Measurements from ENCODE around the gene RUNX1.
A peak's percentile ranks its signal among the peaks of the same experiment; 100 is the strongest.

The RUNX1 gene

GRCh38 chr21:34881839-34882371 is 167.2 kb downstream of the RUNX1 start:
- no peak for DNase-seq
- intact Hi-C loops (cut with DNase I): no loop called here

DNA sequence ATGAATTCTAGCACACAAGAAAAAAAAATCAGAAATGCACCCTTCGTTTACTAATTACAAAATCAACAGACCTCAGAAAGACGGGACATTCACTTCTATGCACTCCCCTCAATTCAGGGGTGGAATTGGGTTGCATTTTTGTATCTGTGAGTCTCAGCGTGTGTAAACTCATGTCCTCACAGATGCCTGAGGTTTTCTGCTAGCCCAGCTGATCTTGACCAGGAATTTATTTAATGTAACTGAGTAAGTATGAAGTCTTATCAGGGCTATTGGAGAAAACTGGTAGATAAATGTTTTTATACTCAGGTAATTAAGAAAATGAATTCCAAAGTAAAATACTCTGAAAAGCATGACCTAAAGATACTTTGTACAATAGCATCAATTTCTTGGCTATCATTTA is 167.7 kb downstream of the RUNX1 start:
- intact Hi-C loops (cut with DNase I): no loop called here

DNA sequence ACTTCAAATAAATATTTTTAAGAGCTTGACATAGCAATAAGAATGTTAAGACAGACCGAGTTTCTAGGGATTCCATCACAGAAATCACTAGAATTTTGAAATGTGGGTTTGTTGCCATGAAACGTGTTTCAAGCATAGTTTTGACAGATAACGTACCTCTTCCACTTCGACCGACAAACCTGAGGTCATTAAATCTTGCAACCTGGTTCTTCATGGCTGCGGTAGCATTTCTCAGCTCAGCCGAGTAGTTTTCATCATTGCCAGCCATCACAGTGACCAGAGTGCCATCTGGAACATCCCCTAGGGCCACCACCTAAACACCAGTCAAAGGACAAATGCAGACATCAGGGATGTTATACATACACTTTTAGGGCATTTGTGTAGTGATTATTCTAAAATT is 168.7 kb downstream of the RUNX1 start:
- peak in 1 of 42 donors; percentile 19 for DNase-seq
- intact Hi-C loops (cut with DNase I): no loop called here

More for the DNA sequence above, 167.7 kb downstream of the RUNX1 start:
- no peak for DNase-seq

DNA sequence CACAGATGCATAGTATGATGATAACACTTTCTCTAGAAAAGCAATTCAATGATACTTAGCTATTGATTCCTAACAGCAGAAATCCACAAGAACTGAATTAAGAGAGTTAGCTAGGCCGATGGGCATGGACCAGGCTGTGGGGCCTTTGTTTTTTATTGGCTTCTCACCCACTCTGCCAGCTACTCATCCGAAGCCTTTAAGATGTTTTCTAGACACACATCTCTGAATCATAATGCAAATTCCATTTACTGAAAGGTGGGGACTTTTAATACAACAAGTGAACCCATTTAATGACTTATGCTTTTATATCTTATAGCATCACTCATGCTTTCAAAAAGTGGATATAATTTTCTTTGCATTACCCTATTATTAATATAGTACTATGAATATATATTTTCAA is 170.2 kb downstream of the RUNX1 start:
- DNase-seq: no peak
- intact Hi-C loops (cut with DNase I): no loop called here

DNA sequence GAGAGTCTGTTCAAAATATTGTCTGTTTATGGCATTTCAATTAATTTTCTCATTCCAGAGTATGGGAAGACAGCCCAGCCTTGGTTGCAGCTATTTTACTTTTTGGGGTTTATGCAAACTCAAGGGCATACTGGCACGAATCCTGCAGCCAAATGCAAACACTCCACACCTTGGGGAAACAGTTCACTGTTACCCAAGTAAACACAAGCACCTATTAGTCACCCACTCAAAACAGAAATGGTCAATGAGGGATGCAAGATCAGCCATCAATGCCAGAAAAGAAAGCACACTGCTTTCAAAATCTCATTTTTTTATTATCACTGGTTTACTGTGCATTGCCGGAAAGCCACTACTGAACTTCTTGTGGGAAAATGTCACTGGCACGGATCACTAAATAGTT is 170.6 kb downstream of the RUNX1 start:
- peak in 1 of 42 donors; percentile 3 for DNase-seq
- intact Hi-C loops (cut with DNase I): no loop called here

GRCh38 chr21:34877485-34878128 is 171.5 kb downstream of the RUNX1 start:
- intact Hi-C loops (cut with DNase I): no loop called here
- peak in 1 of 42 donors; percentile 29 for DNase-seq

DNA sequence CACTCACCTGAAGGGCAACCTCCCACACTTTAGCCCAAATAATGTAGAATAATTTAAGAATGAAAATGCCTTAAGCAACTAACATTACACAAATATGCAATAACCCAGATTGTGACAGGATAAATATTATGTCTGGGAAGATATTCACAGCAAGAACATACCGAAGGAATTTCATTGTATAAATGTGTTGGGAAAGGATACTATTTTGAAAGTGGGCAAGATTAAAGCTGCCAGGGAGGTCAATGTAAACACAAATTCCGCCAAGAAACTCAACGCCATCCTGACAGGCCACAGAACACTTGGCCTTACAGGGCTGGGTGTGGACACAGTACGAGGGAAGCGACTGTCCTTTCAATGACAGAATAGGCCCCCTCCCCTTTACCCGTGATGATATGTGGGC is 173.3 kb downstream of the RUNX1 start:
- intact Hi-C loops (cut with DNase I): no loop called here
- DNase-seq: peak in 1 of 42 donors; percentile 29

- intact Hi-C loops (cut with DNase I): no loop called here
- DNase-seq: peak in 2 of 42 donors; percentile 15 to 17
Measured at GRCh38 chr21:34874684-34875513, 174.2 kb downstream of the RUNX1 start.

DNA sequence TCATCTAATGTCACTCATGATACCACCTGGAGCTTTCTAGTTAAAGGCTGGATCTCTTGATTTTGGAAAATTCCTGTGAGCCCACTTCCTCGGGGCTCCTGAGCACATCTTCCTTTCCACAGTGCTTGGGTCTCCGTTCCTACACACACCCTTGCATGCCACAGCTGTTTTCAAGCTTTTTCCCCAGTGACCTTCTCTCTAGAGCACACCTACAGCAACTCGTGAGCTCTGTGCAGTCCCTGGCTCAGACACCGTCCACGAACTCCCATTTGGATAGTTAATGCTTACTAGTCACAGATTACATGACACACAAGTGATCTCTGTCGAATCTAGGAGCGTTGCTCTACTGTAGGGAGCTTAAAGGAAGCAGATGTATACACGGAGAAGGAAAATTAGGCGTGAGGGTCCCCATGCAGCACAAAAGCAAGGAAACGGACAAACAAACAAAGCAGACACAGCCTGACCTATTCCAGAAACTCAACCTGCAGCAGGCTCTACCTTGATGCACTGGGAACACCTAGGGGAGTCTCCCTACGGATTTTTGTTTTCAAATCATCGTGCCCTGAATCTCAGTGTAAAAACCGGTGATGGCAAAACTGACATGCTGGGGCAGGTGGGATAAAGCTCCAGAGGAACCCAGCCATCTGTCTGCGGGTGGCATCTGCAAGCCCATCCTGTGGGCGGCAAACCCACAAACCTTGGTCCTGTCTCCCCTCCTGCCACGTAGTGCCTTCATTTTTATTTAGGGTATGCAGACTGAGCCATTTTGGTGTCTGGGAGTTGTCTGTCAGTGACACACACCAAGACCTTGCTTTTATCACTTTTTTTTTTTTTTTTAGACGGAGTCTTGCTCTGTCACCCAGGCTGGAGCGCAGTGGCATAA is 177.8 kb downstream of the RUNX1 start:
- DNase-seq: no peak
- intact Hi-C loops (cut with DNase I): no loop called here

GRCh38 chr21:34870246-34870645 is 178.9 kb downstream of the RUNX1 start:
- intact Hi-C loops (cut with DNase I): no loop called here
- no peak for DNase-seq

DNA sequence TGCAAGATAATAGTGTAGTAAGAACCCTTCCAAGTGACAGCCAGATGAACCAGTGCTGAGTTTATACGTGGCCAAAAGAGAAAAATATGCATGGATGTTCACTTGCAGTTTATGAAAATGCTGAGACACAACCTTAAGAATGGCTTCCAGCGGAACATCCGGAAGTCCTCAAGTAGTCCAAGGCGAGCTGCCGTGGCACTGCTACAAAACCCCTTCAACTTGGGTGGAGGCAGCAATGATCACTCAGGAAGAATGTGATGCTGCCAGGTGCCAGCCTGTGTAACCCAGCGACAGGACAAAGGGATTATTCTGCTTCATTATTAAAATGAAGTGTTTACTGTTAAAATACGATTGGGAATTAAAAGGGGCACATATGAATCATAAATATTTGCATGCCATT is 179.6 kb downstream of the RUNX1 start:
- intact Hi-C loops (cut with DNase I): no loop called here
- no peak for DNase-seq

- DNase-seq: peak in 1 of 42 donors; percentile 32
- intact Hi-C loops (cut with DNase I): no loop called here
Measured at GRCh38 chr21:34867785-34868184, 181.3 kb downstream of the RUNX1 start.

GRCh38 chr21:34865400-34866241 is 183.5 kb downstream of the RUNX1 start:
- DNase-seq: peak in 26 of 42 donors; percentile 16 to 66 (median 36)
- intact Hi-C loops (cut with DNase I): no loop called here

- intact Hi-C loops (cut with DNase I): no loop called here
- peak in 2 of 42 donors; percentile 8 to 31 for DNase-seq
Measured at GRCh38 chr21:34864370-34865149, 184.5 kb downstream of the RUNX1 start.

- intact Hi-C loops (cut with DNase I): no loop called here
- DNase-seq: no peak
Measured at GRCh38 chr21:34862951-34863350, 186.2 kb downstream of the RUNX1 start.

DNA sequence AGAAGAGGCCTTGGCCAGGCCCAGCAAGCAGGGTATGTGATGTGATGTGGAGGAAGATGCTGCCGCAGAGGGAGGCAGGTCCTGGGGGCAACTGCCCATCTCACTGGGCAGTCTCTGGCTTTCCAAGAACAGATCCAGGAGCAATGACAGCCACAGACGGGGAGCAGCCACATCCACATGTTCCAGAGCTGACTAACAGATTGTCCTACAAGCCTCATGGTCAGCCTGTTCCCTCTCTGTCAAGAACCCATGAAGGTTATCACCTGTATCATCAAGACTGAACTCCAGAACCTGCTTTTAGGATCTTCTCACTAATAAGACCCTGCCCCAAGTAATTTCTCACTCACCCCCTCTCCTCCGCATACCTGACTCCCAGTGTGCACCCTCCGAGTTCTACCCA is 187.8 kb downstream of the RUNX1 start:
- intact Hi-C loops (cut with DNase I): no loop called here
- peak in 1 of 42 donors; percentile 28 for DNase-seq

DNA sequence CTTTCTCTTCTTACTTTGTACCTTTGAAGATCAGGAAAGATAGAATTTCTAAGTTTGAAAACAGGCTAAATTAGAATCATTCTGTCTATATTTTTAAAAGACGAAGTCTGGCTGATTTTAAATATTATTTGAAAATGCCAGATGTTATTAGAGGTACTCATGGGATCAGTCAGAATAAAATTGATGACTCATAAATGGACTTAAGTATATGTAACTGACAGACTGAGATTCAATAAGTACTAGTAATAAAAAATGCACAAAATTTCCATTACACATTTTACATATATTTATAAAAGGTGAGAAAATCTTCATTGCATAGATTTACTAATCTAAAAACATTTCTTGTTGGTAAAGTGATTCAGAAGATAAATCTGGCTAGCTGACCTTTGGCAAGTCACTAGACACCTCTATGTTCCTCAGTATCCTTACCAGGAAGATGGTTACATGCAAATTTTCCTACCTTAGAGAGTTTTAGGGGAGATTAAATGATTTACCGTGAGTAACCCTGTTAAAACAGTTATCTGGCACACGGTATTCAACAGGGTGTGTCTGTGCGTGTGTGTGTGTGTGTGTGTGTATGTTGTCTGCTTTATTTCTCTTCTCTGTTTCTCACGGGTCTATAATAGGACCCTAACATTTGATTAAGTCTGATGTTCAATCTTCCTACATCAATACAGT is 189.0 kb downstream of the RUNX1 start:
- DNase-seq: no peak
- intact Hi-C loops (cut with DNase I): no loop called here

Data from head of caudate nucleus (tissue), 42 donors.